NCI-H82 (cell line): Measurements from ENCODE around the gene TRERF1.

ENCODE experiments used
- DNase-seq: peaks from one replicate; lab custom pipeline; 2025; lab: John Stamatoyannopoulos, UW

Gene TRERF1

GRCh38 chr6:42271834-42272805 lies 179.6 kb downstream of the TRERF1 start:
- DNase-seq: no peak

DNA sequence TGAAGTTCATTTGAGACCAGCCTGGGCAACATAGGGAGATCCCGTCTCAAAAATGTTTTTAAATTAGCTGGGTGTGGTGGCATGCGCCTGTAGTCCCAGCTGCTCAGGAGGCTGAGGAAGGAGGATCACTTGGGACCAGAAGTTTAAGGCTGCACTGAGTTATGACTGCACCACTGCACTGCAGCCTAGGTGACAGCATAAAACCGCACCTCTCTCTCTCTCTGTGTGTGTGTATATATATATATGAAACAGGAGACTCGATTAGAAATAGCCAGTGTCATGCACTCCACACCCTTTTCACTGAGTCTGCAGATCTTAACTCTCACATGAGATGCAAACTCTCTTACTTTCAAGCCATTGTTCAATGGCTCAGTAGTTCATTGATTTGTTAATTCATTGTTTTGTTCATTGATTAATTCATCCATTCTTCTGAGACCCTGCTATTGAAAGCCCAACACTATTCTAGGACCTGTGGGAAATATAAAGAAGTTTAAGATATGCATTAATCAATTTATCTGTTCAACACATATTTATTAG lies 181.7 kb downstream of the TRERF1 start:
- no peak for DNase-seq

- no peak for DNase-seq
These were observed 182.2 kb downstream of the TRERF1 start for GRCh38 chr6:42269553-42269952.

DNA sequence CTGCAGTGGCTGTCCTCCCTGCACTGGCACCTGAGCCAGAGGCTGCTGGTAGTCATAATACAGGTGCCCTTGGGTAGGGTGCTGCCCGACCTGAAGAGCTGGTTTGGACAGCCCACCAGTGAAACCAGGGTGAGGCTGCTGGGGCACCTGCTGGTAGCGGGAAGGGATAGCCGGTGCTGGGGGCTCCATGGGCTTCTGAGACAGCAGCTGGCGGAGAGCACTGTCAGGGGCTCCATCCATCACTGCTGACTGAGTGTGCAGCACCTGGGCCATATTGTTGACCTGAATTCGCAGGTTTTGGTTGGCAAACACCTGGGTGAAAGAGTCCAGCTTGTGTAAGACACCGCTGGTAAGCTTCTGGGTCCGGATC lies 182.9 kb downstream of the TRERF1 start:
- DNase-seq: no peak

GRCh38 chr6:42268016-42268834 lies 183.5 kb downstream of the TRERF1 start:
- no peak for DNase-seq

DNA sequence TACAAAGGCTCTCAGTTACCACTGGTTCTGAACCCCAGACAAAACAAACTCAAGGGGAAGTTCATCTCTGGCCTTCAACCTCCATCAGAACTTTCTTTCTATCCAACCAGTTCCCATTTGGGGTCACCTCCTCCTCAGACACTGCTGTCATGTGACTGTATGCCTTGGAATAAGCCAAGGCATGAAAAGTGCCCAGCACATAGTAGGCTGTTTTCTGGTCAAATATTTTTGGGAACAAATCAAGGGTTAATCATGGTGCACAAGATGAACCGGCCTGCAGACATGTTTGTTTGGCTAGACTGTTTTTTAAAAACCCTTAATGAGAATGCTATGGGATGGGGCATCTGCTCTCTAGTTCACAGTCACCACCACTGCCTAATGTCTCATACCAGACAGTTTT lies 185.2 kb downstream of the TRERF1 start:
- no peak for DNase-seq

DNA sequence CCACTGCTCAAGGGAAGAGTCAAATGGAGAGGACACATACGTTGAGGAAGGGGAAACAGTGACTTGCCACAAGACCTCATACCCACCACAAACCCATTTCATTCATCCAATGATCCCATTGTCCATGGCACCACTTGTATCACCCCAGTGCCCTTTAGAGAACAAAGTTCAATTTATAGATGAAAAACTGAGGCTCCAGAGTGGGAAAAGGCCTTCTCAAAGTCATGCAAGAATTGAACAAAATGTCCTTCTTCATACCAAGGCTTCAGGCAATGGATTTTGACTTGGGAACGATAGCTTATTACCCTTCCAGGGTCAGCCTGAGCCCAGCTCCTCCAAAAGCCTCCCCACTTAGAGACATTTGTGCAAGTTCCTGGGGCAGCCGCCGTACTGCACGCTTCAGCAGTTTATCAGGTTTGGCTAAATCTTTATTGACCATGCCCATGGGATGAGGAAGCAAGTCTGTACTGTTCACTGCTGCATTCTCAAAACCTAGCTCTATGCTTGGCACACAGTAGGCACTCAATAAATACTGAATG lies 186.8 kb downstream of the TRERF1 start:
- DNase-seq: no peak

DNA sequence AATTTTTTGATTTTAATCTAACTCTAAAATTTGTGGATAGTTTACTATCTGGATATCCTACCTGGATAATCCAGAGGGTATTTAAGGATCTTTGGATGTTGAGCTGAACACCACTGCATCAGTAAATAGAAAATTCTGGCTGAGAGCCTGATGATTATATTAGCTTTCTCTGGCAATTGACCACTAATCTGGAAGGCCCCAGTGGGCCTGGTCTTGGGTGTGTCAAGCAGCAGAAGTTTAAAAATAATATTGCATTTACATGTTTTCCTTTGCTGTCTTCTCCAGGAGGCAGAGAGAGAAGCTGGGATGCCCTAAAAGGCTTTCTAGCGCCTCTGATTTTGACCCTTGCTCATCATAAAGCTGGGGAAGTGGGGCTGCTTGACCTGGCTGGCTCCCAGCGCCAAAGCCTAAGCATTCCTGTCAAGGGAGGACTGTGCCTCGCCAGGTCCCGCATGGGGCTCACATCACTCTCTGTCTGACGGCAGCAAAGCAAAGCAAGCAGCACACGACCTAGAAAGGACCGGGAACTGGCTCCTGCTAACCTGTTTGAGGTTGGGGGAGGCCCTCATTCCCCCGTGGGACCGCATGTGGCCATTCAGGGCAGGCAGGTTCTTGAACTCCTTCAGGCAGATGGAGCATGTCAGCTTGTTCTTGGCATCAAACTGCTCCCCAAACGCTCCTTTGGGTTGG lies 187.4 kb downstream of the TRERF1 start:
- DNase-seq: no peak

GRCh38 chr6:42263165-42263728 lies 188.5 kb downstream of the TRERF1 start:
- DNase-seq: no peak

DNA sequence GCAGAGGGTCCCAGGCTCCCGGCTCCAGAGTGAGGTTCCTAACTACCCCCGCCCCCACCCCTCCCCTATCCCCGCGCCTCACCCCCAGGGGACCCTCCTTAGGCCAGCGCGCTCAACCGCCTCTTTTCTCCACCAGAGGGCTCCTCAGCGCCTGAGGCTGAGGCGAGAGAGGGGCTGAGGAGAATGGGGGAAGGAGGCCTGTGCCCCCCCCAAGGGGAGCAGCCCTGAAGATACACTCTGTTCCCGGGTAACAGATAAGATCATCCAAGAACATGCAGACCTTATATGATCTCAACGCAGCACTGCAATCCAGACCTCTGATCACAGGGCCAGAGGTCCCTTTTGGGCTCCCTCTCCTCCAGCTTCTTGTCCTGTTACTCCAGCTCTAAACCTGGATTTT lies 190.8 kb downstream of the TRERF1 start:
- peak; percentile 62 for DNase-seq

DNA sequence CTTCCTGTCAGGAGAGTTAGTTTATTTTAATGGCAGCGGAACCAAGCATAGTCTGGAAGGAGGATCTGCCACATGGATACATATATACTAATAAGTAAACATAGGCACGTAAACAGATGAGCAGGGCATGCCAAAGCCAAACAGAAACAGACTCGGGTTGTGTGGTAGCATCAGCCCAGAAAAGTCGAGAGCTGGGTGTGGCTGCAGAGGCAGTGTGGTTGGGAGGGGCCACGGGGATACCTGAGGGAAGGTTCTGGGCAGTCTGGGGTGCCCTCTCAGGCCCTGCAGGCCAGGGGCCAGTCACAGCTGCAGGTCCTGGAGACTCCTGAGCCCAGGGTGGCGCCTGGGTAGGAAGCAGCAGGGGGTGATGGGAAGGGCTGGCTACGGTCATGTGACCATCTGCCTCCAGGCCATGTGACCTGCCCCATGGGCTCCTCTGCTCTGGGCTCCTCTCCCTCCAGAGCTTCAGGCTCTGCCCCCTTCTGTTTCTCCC lies 191.3 kb downstream of the TRERF1 start:
- DNase-seq: peak; percentile 42

DNA sequence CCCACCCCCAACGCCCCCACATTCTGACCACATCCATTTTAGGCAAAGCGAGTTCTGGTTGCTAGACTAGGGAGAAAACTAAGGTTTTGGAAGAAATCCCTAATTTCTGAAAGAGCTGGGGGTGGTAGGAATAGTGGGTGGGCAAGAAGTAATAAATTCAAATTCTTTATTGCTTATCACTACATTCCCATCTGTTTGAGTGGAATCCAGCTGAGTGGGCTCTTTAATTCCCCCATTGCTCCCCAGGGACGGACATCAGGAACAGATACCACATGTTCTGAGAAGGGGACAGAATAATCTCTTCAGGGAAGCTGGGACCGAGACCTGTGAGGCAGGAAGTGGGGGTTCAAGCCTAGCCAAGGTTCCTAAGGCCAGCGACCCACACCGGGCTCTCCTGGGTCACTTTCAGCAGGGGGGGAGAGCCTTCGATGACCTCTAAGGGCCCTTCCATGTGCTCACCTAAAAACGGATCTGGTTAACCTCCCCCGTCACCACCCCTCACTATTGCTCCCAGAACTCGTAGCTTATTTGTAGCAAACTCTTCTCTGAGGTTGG lies 191.8 kb downstream of the TRERF1 start:
- DNase-seq: peak; percentile 33

DNA sequence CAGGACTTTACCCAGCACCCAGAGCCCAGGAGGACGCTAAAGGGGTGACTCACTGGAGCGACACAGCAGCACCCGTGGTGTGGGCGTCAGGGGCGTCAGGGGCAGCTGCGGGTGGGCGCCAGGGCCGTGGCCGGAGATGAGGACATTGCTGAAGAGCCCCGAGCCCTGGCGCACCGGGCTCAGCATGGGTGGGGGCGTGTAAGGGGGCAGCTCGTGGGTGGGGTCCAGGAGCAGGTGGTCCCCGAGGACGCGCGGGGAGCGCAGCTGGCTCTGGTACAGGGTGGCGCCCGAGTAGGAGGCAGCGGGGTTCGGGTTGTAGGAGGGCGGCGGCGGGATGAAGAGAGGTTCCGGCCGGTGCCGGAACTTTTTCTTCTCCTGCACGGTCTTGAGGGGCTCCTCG lies 192.4 kb downstream of the TRERF1 start:
- DNase-seq: no peak

DNA sequence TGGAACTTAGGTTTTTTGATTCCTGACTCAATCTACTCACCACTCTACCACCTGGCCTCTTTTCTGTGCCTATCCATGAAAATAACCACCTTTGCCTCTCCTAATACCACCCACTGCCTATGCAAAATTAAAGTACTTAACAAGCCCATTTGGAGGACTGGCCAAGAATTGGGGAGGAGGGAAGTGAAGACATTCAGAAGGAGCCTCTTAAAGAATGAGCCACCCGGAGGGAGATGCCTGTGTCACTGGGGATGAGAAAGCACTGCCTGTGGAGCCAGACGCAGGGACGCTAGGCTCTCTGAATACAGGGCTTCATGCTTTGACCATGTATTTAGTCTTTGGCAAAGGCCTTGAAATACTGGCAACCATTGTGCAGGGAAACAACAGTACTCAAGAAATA lies 194.1 kb downstream of the TRERF1 start:
- peak; percentile 42 for DNase-seq

- no peak for DNase-seq
These were observed 194.7 kb downstream of the TRERF1 start for GRCh38 chr6:42257063-42257462.

DNA sequence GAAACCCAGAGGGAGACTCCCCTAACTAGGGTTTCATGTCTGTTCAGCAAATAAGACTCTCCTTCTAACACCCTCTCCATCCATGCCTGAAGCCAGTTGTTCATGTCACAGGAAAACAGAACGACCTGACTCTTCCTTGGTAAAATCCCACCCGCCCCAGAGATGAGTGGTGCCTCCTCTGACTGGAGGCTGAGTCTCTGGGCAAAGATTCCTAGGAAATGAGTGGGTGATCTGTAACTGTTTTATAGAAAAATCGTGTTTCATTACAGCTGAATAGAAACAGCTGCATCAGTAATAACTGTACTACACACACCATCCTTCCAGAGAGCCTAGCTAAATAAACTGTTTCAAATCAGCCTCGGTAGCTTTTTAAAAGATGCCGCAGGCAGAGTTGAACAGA lies 196.7 kb downstream of the TRERF1 start:
- DNase-seq: no peak

- DNase-seq: no peak
These were observed 197.2 kb downstream of the TRERF1 start for GRCh38 chr6:42254505-42254904.

- DNase-seq: peak; percentile 55
These were observed 199.7 kb downstream of the TRERF1 start for GRCh38 chr6:42251911-42252637.

DNA sequence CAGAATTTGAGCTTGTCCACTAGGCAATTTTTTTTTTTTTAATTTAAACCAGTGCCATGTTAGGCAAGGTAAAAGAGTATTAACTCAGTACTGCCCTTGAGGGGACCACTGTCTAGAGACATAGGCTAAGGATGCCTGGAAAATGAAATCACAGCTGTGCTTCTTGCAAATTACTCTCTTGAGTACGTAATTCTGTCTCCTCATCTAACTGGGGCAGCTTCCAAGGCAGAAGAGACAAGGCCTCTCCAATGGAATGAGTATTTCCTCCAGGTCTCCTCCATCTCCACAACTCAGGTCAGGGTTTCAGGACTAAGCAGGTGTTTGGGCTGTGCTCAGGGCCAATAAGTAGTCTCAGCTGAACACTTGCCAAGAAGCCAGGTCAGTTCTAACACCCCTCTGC lies 200.2 kb downstream of the TRERF1 start:
- DNase-seq: peak; percentile 20

- DNase-seq: peak; percentile 88
These were observed 201.3 kb downstream of the TRERF1 start for GRCh38 chr6:42250274-42250931.
